GM23338 (cell line): Measurements from ENCODE around the gene EYS. TPM values are rescaled to one million over a fixed set of nuclear protein-coding genes. Genes with fewer than 3 reads are reported as not detected.

Experiments
- ATAC-seq: fragments of 200-7000 bp; cut with Tn5 transposase; 3 replicates; pipeline ENCODE4 v1.9.1; 2020
- DNase-seq: peaks from one replicate; pipeline ENCODE4 v3.0.0-alpha.2; 2015; ENCODE audit warnings: low spot score
- H2AFZ ChIP-seq: fragments of 200-600 bp; sonication (generic); 2 replicates; pipeline ENCODE4 v1.8.0; 2016; ENCODE audit warnings: antibody characterized with exemption, mild to moderate bottlenecking, moderate library complexity
- H3F3A ChIP-seq: fragments of 200-600 bp; sonication (generic); replicated peaks from 2 replicates; pipeline ENCODE4 v1.8.0; 2017; ENCODE audit warnings: antibody characterized with exemption, mixed run types, low read depth
- H3K27ac ChIP-seq: fragments of 200-600 bp; sonication (generic); 2 replicates; pipeline ENCODE4 v1.6.1; 2016; ENCODE audit warnings: low read depth
- H3K27me3 ChIP-seq: fragments of 200-600 bp; sonication (generic); 2 replicates; pipeline ENCODE4 v1.8.0; 2016; ENCODE audit warnings: mild to moderate bottlenecking, mixed run types, moderate library complexity; ENCODE audit not compliant: insufficient read depth
- H3K36me3 ChIP-seq: fragments of 200-600 bp; sonication (generic); 2 replicates; pipeline ENCODE4 v1.8.0; 2016; ENCODE audit warnings: mild to moderate bottlenecking; ENCODE audit not compliant: insufficient read depth
- H3K4me1 ChIP-seq: fragments of 200-600 bp; sonication (generic); 2 replicates; pipeline ENCODE4 v1.8.0; 2016; ENCODE audit warnings: mild to moderate bottlenecking, moderate library complexity; ENCODE audit not compliant: insufficient read depth
- H3K4me2 ChIP-seq: fragments of 200-600 bp; sonication (generic); 2 replicates; pipeline ENCODE4 v1.7.1; 2017; ENCODE audit warnings: mixed run types
- H3K4me3 ChIP-seq: fragments of 200-600 bp; sonication (generic); 2 replicates; pipeline ENCODE4 v1.6.1; 2016; ENCODE audit warnings: mixed run types
- H3K79me2 ChIP-seq: fragments of 200-600 bp; sonication (generic); replicated peaks from 2 replicates; pipeline ENCODE4 v1.8.0; 2017; ENCODE audit warnings: mild to moderate bottlenecking; ENCODE audit not compliant: insufficient read depth
- H3K9me2 ChIP-seq: fragments of 200-600 bp; sonication (generic); 2 replicates; pipeline ENCODE4 v1.8.0; 2017; ENCODE audit not compliant: insufficient read depth
- H4K20me1 ChIP-seq: fragments of 200-600 bp; sonication (generic); replicated peaks from 2 replicates; pipeline ENCODE4 v1.8.0; 2017; ENCODE audit warnings: mild to moderate bottlenecking; ENCODE audit not compliant: insufficient read depth
- H3K27ac Mint-ChIP-seq: 2 replicates; pipeline ENCODE4 v1.8.0; 2020; ENCODE audit warnings: inconsistent platforms, mild to moderate bottlenecking, moderate library complexity, mixed read lengths
- H3K27me3 Mint-ChIP-seq: 3 replicates; pipeline ENCODE4 v1.8.0; 2022; ENCODE audit warnings: low read depth, mild to moderate bottlenecking, moderate library complexity, mixed read lengths, inconsistent platforms; ENCODE audit not compliant: insufficient read depth, poor library complexity
- H3K36me3 Mint-ChIP-seq: 3 replicates; pipeline ENCODE4 v1.8.0; 2021; ENCODE audit warnings: low read depth, mild to moderate bottlenecking, inconsistent platforms, moderate library complexity, mixed read lengths
- H3K4me1 Mint-ChIP-seq: 3 replicates; pipeline ENCODE4 v1.8.0; 2020; ENCODE audit warnings: mild to moderate bottlenecking, inconsistent platforms, mixed read lengths
- H3K4me3 Mint-ChIP-seq: 3 replicates; pipeline ENCODE4 v1.8.0; 2021; ENCODE audit warnings: moderate library complexity, mild to moderate bottlenecking, inconsistent platforms, mixed read lengths
- H3K9me3 Mint-ChIP-seq: 3 replicates; pipeline ENCODE4 v1.8.0; 2020; ENCODE audit warnings: moderate library complexity, mild to moderate bottlenecking, inconsistent platforms, mixed read lengths
- CREB1 ChIP-seq: fragments of 250-450 bp; sonication (Bioruptor Pico); IDR thresholded peaks from 2 replicates; pipeline ENCODE4 v1.5.0; 2020; ENCODE audit warnings: low read depth, mild to moderate bottlenecking, moderate library complexity
- ETS1 ChIP-seq: IDR thresholded peaks from 2 replicates; pipeline ENCODE4 v1.6.1; 2016; ENCODE audit warnings: antibody characterized with exemption
- EZH2 ChIP-seq: fragments of 200-600 bp; sonication (generic); IDR thresholded peaks from one replicate; pipeline ENCODE4 v1.8.0; 2017; ENCODE audit warnings: antibody characterized with exemption, mild to moderate bottlenecking, low read depth; ENCODE audit not compliant: unreplicated experiment
- JUNB ChIP-seq: IDR thresholded peaks from one replicate; pipeline ENCODE4 v1.6.1; 2016; ENCODE audit warnings: antibody characterized with exemption; ENCODE audit not compliant: unreplicated experiment
- NANOG ChIP-seq: IDR thresholded peaks from 2 replicates; pipeline ENCODE4 v1.6.1; 2016; ENCODE audit warnings: antibody characterized with exemption, borderline replicate concordance
- POLR2AphosphoS5 ChIP-seq: IDR thresholded peaks from 2 replicates; pipeline ENCODE4 v1.6.1; 2016; ENCODE audit warnings: antibody characterized with exemption, low read depth
- STAT1 ChIP-seq: IDR thresholded peaks from one replicate; pipeline ENCODE4 v1.6.1; 2016; ENCODE audit warnings: antibody characterized with exemption; ENCODE audit not compliant: unreplicated experiment
- ZNF114 ChIP-seq: fragments of 250-450 bp; sonication (Bioruptor Pico); IDR thresholded peaks from 2 replicates; pipeline ENCODE4 v1.5.0; 2020; ENCODE audit warnings: mild to moderate bottlenecking, moderate library complexity
- ZNF331 ChIP-seq: fragments of 250-450 bp; sonication (Bioruptor Pico); IDR thresholded peaks from 2 replicates; pipeline ENCODE4 v1.5.0; 2020; ENCODE audit warnings: low read depth, mild to moderate bottlenecking, moderate library complexity
- polyA plus RNA-seq: library from polyadenylated mRNA; unstranded; fragments of >200 nt; fragmentation: Nextera tagmentation; extraction: Ambion mirVana; gene quantifications from 2 replicates; pipeline ENCODE4 v1.2.1, GENCODE V29; 2016
- total RNA-seq: library from RNA; depleted of rRNA; stranded (reverse); fragments of >200 nt; shearing (Covaris generic); gene quantifications from 2 replicates; pipeline ENCODE4 v1.2.3, GENCODE V29; 2014
- TF ChIP-seq, protein P1 (sequence below): fragments of 250-450 bp; sonication (Bioruptor Pico); IDR thresholded peaks from 2 replicates; pipeline ENCODE4 v1.5.0; 2020; ENCODE audit warnings: mild to moderate bottlenecking, moderate library complexity
- TF ChIP-seq, protein P2 (sequence below), 2 experiments: fragments of 200-600 bp in 1 of 2; sonication (generic) in 1 of 2; conservative IDR thresholded peaks; 2 replicates each; pipeline versions ENCODE4 v1.5.1 to v1.6.1; 2016 to 2017; ENCODE audit warnings: antibody characterized with exemption in 2 of 2, low read depth in 2 of 2, mild to moderate bottlenecking in 2 of 2, moderate library complexity in 1 of 2

The EYS gene
- total and polyA plus RNA-seq, 2 experiments from 2014 or later, result 0.38 to 0.52 TPM

DNA sequence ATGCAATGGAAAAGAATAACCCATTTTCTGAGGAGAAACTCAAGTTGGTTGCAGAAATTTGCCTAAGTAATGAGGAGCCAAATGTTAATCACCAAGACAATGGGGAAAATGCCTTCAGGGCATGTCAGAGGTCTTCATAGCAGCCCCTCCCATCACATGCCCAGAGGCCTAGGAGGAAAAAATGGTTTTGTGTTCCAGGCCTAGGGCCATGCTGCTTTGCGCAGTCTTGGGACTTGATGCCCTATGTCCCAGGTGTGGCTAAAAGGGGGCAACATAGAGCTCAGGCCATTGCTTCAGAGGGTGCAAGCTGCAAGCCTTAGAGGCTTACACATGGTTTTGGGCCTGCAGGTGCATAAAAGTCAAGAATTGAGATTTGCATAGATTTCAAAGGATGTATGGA lies 485.9 kb downstream of the EYS start (continued):
- TF ChIP-seq, protein P1, sequence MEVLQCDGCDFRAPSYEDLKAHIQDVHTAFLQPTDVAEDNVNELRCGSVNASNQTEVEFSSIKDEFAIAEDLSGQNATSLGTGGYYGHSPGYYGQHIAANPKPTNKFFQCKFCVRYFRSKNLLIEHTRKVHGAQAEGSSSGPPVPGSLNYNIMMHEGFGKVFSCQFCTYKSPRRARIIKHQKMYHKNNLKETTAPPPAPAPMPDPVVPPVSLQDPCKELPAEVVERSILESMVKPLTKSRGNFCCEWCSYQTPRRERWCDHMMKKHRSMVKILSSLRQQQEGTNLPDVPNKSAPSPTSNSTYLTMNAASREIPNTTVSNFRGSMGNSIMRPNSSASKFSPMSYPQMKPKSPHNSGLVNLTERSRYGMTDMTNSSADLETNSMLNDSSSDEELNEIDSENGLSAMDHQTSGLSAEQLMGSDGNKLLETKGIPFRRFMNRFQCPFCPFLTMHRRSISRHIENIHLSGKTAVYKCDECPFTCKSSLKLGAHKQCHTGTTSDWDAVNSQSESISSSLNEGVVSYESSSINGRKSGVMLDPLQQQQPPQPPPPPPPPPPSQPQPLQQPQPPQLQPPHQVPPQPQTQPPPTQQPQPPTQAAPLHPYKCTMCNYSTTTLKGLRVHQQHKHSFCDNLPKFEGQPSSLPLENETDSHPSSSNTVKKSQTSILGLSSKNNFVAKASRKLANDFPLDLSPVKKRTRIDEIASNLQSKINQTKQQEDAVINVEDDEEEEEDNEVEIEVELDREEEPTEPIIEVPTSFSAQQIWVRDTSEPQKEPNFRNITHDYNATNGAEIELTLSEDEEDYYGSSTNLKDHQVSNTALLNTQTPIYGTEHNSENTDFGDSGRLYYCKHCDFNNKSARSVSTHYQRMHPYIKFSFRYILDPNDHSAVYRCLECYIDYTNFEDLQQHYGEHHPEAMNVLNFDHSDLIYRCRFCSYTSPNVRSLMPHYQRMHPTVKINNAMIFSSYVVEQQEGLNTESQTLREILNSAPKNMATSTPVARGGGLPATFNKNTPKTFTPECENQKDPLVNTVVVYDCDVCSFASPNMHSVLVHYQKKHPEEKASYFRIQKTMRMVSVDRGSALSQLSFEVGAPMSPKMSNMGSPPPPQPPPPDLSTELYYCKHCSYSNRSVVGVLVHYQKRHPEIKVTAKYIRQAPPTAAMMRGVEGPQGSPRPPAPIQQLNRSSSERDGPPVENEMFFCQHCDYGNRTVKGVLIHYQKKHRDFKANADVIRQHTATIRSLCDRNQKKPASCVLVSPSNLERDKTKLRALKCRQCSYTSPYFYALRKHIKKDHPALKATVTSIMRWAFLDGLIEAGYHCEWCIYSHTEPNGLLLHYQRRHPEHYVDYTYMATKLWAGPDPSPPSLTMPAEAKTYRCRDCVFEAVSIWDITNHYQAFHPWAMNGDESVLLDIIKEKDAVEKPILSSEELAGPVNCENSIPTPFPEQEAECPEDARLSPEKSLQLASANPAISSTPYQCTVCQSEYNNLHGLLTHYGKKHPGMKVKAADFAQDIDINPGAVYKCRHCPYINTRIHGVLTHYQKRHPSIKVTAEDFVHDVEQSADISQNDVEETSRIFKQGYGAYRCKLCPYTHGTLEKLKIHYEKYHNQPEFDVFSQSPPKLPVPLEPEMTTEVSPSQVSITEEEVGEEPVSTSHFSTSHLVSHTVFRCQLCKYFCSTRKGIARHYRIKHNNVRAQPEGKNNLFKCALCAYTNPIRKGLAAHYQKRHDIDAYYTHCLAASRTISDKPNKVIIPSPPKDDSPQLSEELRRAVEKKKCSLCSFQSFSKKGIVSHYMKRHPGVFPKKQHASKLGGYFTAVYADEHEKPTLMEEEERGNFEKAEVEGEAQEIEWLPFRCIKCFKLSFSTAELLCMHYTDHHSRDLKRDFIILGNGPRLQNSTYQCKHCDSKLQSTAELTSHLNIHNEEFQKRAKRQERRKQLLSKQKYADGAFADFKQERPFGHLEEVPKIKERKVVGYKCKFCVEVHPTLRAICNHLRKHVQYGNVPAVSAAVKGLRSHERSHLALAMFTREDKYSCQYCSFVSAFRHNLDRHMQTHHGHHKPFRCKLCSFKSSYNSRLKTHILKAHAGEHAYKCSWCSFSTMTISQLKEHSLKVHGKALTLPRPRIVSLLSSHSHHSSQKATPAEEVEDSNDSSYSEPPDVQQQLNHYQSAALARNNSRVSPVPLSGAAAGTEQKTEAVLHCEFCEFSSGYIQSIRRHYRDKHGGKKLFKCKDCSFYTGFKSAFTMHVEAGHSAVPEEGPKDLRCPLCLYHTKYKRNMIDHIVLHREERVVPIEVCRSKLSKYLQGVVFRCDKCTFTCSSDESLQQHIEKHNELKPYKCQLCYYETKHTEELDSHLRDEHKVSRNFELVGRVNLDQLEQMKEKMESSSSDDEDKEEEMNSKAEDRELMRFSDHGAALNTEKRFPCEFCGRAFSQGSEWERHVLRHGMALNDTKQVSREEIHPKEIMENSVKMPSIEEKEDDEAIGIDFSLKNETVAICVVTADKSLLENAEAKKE (CRISPR knock-in tag), result no peak
- TF ChIP-seq POLR2AphosphoS5, result no peak
- no peak for TF ChIP-seq JUNB
- no peak for TF ChIP-seq CREB1 (CRISPR knock-in tag)
- TF ChIP-seq, protein P2, sequence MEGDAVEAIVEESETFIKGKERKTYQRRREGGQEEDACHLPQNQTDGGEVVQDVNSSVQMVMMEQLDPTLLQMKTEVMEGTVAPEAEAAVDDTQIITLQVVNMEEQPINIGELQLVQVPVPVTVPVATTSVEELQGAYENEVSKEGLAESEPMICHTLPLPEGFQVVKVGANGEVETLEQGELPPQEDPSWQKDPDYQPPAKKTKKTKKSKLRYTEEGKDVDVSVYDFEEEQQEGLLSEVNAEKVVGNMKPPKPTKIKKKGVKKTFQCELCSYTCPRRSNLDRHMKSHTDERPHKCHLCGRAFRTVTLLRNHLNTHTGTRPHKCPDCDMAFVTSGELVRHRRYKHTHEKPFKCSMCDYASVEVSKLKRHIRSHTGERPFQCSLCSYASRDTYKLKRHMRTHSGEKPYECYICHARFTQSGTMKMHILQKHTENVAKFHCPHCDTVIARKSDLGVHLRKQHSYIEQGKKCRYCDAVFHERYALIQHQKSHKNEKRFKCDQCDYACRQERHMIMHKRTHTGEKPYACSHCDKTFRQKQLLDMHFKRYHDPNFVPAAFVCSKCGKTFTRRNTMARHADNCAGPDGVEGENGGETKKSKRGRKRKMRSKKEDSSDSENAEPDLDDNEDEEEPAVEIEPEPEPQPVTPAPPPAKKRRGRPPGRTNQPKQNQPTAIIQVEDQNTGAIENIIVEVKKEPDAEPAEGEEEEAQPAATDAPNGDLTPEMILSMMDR (conservative IDR thresholded peaks at IDR 0.05; ENCODE audit: low read depth in 2 of 2), result no peak
- TF ChIP-seq STAT1, result no peak
- TF ChIP-seq EZH2, result no peak
- TF ChIP-seq ZNF331 (CRISPR knock-in tag), result no peak

DNA sequence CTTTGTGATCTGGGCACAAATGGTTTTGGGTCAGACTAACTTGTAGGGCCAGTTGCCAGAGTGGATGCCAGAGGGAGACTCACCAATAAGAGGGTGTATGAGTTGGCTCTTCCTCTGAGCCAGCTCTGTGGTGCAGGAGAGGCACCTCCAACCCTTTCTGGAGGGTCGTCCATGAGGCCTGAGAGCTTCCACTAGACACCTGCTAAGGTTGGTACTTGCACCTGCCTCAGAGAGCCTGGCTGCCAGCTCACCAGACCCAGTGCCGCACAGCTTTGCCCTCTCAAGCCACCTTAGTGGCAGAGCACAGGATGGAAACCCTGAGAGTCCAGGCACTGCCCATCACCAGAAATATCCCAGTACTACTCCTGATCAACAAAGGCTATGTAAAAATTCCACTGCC lies 504.3 kb downstream of the EYS start:
- H4K20me1 ChIP-seq, result no peaks in the 10 kb centered on the region
- H3F3A ChIP-seq, result no peaks in the 10 kb centered on the region
- peaks cover 10% of the 10 kb centered on the region for H3K9me3 Mint-ChIP-seq
- H3K27ac Mint-ChIP-seq, result no peak overlapping the region
- no peak overlapping the region for H2AFZ ChIP-seq
- no peak overlapping the region for H3K4me3 ChIP-seq
- H3K36me3 ChIP-seq, result no peaks in the 10 kb centered on the region
- H3K4me3 Mint-ChIP-seq, result no peak overlapping the region
- no peaks in the 10 kb centered on the region; the same call in 1 of the 3 replicates for H3K36me3 Mint-ChIP-seq
- DNase-seq, result no peak
- H3K4me2 ChIP-seq, result no peak overlapping the region
- H3K4me1 Mint-ChIP-seq, result peaks cover 9% of the 10 kb centered on the region; the same call in 2 of the 3 replicates
- ATAC-seq, result no peak
- H3K9me2 ChIP-seq, result 0 out of 2 replicates have a peak, but pooled peaks cover 3% of the 10 kb centered on the region
- no peaks in the 10 kb centered on the region for H3K27me3 ChIP-seq
- H3K79me2 ChIP-seq, result no peaks in the 10 kb centered on the region
- H3K4me1 ChIP-seq, result no peaks in the 10 kb centered on the region; the same call in 1 of the 2 replicates
- H3K27ac ChIP-seq, result no peak overlapping the region
- no peaks in the 10 kb centered on the region for H3K27me3 Mint-ChIP-seq
- TF ChIP-seq JUNB, result no peak
- no peak for TF ChIP-seq ETS1
- no peak for TF ChIP-seq ZNF114 (CRISPR knock-in tag)
- no peak for TF ChIP-seq EZH2
- TF ChIP-seq, protein P2 (conservative IDR thresholded peaks at IDR 0.05; ENCODE audit: low read depth in 2 of 2), result no peak
- no peak for TF ChIP-seq STAT1
- TF ChIP-seq NANOG, result no peak
